ENCODE measurements around the gene RABEPK. TPM values are rescaled to one million over a fixed set of nuclear protein-coding genes. Genes with fewer than 3 reads are reported as not detected.

Gene RABEPK
- total RNA-seq, 1 donor from 2014 or later: 19.0 TPM

DNA sequence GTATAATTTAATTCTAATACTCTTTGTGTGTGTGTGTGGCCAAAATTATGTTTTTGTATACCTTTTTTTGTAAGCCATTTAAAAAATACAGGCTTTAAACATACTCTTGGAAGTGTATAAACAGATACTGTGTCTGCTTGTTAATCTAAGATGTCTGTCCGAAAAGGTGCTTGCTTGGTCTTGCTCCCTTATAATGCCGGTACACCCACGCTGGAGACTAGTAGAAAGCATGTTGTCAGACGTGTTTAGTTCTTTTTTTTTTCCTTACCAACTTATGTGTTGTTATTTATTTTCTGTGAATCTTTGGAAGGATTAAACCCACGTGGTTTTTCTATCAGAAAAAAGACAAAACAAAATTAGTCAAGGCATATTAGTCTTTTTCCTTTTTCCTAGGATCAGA lies 70.7 kb downstream of the RABEPK start:
- Mint-ChIP-seq H3K27me3 (no peaks in the 10 kb centered on the region), H3K36me3 (peaks cover 3% of the 10 kb centered on the region), H3K4me1 (ENCODE audit: unreplicated experiment) (peaks cover 16% of the 10 kb centered on the region), H3K9me3 (no peaks in the 10 kb centered on the region), H3K4me3 (peak overlapping the region; percentile 71), H3K27ac (peak overlapping the region; percentile 91)
- no peak for DNase-seq (ENCODE audit: extremely low spot score, unreplicated experiment)
- TF ChIP-seq, protein P1, sequence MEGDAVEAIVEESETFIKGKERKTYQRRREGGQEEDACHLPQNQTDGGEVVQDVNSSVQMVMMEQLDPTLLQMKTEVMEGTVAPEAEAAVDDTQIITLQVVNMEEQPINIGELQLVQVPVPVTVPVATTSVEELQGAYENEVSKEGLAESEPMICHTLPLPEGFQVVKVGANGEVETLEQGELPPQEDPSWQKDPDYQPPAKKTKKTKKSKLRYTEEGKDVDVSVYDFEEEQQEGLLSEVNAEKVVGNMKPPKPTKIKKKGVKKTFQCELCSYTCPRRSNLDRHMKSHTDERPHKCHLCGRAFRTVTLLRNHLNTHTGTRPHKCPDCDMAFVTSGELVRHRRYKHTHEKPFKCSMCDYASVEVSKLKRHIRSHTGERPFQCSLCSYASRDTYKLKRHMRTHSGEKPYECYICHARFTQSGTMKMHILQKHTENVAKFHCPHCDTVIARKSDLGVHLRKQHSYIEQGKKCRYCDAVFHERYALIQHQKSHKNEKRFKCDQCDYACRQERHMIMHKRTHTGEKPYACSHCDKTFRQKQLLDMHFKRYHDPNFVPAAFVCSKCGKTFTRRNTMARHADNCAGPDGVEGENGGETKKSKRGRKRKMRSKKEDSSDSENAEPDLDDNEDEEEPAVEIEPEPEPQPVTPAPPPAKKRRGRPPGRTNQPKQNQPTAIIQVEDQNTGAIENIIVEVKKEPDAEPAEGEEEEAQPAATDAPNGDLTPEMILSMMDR (conservative IDR thresholded peaks at IDR 0.05): no peak

DNA sequence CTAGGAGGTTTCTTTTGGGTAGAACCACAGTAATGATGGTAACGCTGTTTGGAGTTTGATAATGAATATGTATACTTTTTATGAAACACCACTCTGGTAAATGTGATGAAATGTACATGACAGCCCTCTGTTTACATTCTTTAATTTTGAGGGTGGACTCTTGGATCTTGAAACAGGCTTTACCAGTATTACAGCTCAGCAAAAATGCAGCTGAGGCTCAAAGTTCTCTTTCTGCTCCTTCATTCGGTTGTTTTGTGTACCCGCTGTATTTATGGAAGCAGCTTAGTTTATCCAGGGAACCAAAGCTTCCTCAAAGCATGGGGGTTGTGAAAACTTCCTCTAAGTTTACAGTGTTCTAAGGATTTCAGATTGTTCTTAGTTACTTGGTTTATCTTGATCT lies 72.4 kb downstream of the RABEPK start:
- Mint-ChIP-seq H3K36me3 (peaks cover 3% of the 10 kb centered on the region), H3K4me1 (ENCODE audit: unreplicated experiment) (peaks cover 20% of the 10 kb centered on the region), H3K9me3 (no peaks in the 10 kb centered on the region), H3K27me3 (no peaks in the 10 kb centered on the region), H3K27ac (peak overlapping the region; percentile 91), H3K4me3 (peak overlapping the region; percentile 57)
- TF ChIP-seq, protein P1 (conservative IDR thresholded peaks at IDR 0.05): no peak
- no peak for DNase-seq (ENCODE audit: extremely low spot score, unreplicated experiment)

DNA sequence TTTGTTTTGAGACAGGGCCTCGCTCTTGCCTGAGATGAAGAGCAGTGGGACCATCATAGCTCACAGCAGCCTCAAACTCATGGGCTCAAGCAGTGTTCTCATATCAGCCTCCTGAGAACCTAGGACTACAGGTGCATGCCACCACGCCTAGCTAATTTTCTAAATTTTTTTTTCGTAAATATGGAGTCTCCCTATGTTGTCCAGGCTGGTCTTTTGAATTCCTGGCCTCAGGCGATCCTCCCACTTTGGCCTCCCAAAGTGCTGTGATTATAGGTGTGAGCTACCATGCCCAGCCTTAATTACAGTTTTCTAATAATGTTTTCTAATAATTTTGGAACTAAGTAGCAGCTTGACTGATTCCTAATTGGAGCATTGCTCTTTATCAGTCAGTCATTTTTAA lies 76.4 kb downstream of the RABEPK start:
- H3K36me3 Mint-ChIP-seq: no peaks in the 10 kb centered on the region
- H3K27me3 Mint-ChIP-seq: no peaks in the 10 kb centered on the region
- DNase-seq (ENCODE audit: extremely low spot score, unreplicated experiment): no peak
- no peak overlapping the region for H3K4me3 Mint-ChIP-seq
- no peaks in the 10 kb centered on the region for H3K9me3 Mint-ChIP-seq
- H3K4me1 Mint-ChIP-seq (ENCODE audit: unreplicated experiment): peaks cover 20% of the 10 kb centered on the region
- no peak overlapping the region for H3K27ac Mint-ChIP-seq
- TF ChIP-seq, protein P1 (conservative IDR thresholded peaks at IDR 0.05): no peak

DNA sequence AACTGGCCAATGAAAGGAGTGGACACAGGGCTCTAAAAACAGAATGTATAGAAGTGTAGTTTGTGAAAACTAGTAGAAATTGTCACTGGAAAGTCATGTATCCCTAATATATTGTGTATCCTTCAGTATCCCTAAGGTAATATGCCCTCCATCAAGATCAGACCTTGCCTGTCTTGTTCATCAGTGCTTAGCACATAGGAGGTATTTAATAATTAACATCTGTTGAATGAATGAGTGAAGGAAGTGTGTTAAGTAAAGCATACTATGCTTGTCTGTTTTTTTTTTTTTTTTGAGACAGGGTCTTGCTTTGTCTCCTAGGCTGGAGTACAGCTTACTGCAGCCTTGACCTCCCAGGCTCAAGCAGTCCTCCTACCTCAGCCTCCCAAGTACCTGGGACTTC lies 77.1 kb downstream of the RABEPK start:
- no peak for DNase-seq (ENCODE audit: extremely low spot score, unreplicated experiment)
- Mint-ChIP-seq H3K9me3 (no peaks in the 10 kb centered on the region), H3K27ac (no peak overlapping the region), H3K27me3 (no peaks in the 10 kb centered on the region), H3K36me3 (no peaks in the 10 kb centered on the region), H3K4me1 (ENCODE audit: unreplicated experiment) (peaks cover 17% of the 10 kb centered on the region), H3K4me3 (no peak overlapping the region)
- TF ChIP-seq, protein P1 (conservative IDR thresholded peaks at IDR 0.05): no peak

DNA sequence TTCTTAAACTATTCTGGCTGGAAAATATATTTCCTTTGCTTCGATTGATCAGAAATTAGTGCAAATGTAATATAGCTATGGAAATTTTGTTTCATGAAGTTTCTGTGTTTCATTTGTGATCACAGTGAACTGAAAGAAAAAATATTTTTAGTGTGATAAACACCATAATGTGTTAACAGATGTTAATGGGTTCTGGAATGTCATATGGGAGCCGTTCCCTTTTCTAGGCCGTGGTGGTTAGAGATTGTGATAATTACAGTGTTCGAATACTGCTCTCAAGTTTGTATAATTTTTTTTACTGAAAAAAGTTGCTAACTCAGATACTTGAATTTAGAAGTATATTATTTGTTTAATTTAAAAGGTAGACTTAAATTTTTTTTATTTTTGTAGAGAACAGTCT lies 80.6 kb downstream of the RABEPK start:
- no peak for DNase-seq (ENCODE audit: extremely low spot score, unreplicated experiment)
- no peak overlapping the region for H3K4me3 Mint-ChIP-seq
- no peak overlapping the region for H3K27ac Mint-ChIP-seq
- TF ChIP-seq, protein P1 (conservative IDR thresholded peaks at IDR 0.05): no peak
- H3K36me3 Mint-ChIP-seq: no peaks in the 10 kb centered on the region
- H3K4me1 Mint-ChIP-seq (ENCODE audit: unreplicated experiment): peaks cover 5% of the 10 kb centered on the region
- no peaks in the 10 kb centered on the region for H3K27me3 Mint-ChIP-seq
- no peaks in the 10 kb centered on the region for H3K9me3 Mint-ChIP-seq

Other genes starting within 250 kb of the RABEPK start
- gene SCAI, start 57.0 kb upstream of the RABEPK start, total RNA-seq (ENCODE audit: low replicate concordance): 10.5 and 12.8 TPM in 2 replicates
- 30.2 and 35.2 TPM in 2 replicates for gene PPP6C, start 10.7 kb upstream of the RABEPK start, total RNA-seq (ENCODE audit: low replicate concordance)
- gene HSPA5, start 40.8 kb downstream of the RABEPK start, total RNA-seq (ENCODE audit: low replicate concordance): 269 and 299 TPM in 2 replicates
- gene GAPVD1, start 61.3 kb downstream of the RABEPK start, total RNA-seq (ENCODE audit: low replicate concordance): 44.4 and 52.4 TPM in 2 replicates

All from type B pancreatic cell (in vitro differentiated cells).